ENCODE results near the gene RANBP3.
A peak's percentile ranks its signal among the peaks of the same experiment; 100 is the strongest.

The RANBP3 gene

GRCh38 chr19:5916181-5916708 is 61.7 kb downstream of the RANBP3 start (continued):
- no peak for TF ChIP-seq TSHZ2 (CRISPR knock-in tag; IDR thresholded peaks at IDR 0.05)
- no peak for TF ChIP-seq CSDC2 (CRISPR knock-in tag; IDR thresholded peaks at IDR 0.05)
- TF ChIP-seq ZNF70 (CRISPR knock-in tag; IDR thresholded peaks at IDR 0.05): no peak
- no peak for TF ChIP-seq ZFP3 (CRISPR knock-in tag; IDR thresholded peaks at IDR 0.05)
- TF ChIP-seq ISL1 (CRISPR knock-in tag; IDR thresholded peaks at IDR 0.05): no peak
- TF ChIP-seq SNAI2 (CRISPR knock-in tag; IDR thresholded peaks at IDR 0.05): no peak
- TF ChIP-seq TCF4 (CRISPR knock-in tag; IDR thresholded peaks at IDR 0.05; ENCODE audit: borderline replicate concordance): no peak

GRCh38 chr19:5915782-5916165 is 62.2 kb downstream of the RANBP3 start:
- ATAC-seq: no peak

GRCh38 chr19:5914946-5915781 is 62.8 kb downstream of the RANBP3 start:
- TF ChIP-seq ZNF70 (CRISPR knock-in tag; IDR thresholded peaks at IDR 0.05): no peak
- TF ChIP-seq TCF4 (CRISPR knock-in tag; IDR thresholded peaks at IDR 0.05; ENCODE audit: borderline replicate concordance): no peak
- ATAC-seq: no peak

More at GRCh38 chr19:5915782-5916165, 62.2 kb downstream of the RANBP3 start:
- TF ChIP-seq ZFP30 (CRISPR knock-in tag; IDR thresholded peaks at IDR 0.05) (no peak), CREB5 (CRISPR knock-in tag; IDR thresholded peaks at IDR 0.05; ENCODE audit: low read depth) (no peak), CSDC2 (CRISPR knock-in tag; IDR thresholded peaks at IDR 0.05) (no peak), ESRRG (CRISPR knock-in tag; IDR thresholded peaks at IDR 0.05) (no peak), PATZ1 (CRISPR knock-in tag; IDR thresholded peaks at IDR 0.05; ENCODE audit: borderline replicate concordance) (no peak), ZNF565 (CRISPR knock-in tag; conservative IDR thresholded peaks at IDR 0.05; ENCODE audit: low read depth) (no peak), OSR1 (CRISPR knock-in tag; IDR thresholded peaks at IDR 0.05) (no peak), RARB (CRISPR knock-in tag; IDR thresholded peaks at IDR 0.05) (no peak), CSRNP3 (CRISPR knock-in tag; IDR thresholded peaks at IDR 0.05) (no peak), TOX (CRISPR knock-in tag; IDR thresholded peaks at IDR 0.05; ENCODE audit: borderline replicate concordance) (no peak), ISL1 (CRISPR knock-in tag; IDR thresholded peaks at IDR 0.05) (no peak), ZC3H10 (CRISPR knock-in tag; IDR thresholded peaks at IDR 0.05) (no peak), PPARA (CRISPR knock-in tag; IDR thresholded peaks at IDR 0.05; ENCODE audit: borderline replicate concordance) (no peak)

GRCh38 chr19:5914358-5914774 is 63.6 kb downstream of the RANBP3 start:
- ATAC-seq: peak; percentile 10

More at GRCh38 chr19:5914358-5914774, 63.6 kb downstream of the RANBP3 start:
- TF ChIP-seq TCF4 (CRISPR knock-in tag; IDR thresholded peaks at IDR 0.05; ENCODE audit: borderline replicate concordance): no peak
- no peak for TF ChIP-seq POU6F1 (CRISPR knock-in tag; IDR thresholded peaks at IDR 0.05; ENCODE audit: borderline replicate concordance, low read depth)
- TF ChIP-seq ZFP30 (CRISPR knock-in tag; IDR thresholded peaks at IDR 0.05): no peak
- TF ChIP-seq CREB5 (CRISPR knock-in tag; IDR thresholded peaks at IDR 0.05; ENCODE audit: low read depth): no peak
- TF ChIP-seq TOX (CRISPR knock-in tag; IDR thresholded peaks at IDR 0.05; ENCODE audit: borderline replicate concordance): no peak
- no peak for TF ChIP-seq CSRNP3 (CRISPR knock-in tag; IDR thresholded peaks at IDR 0.05)
- TF ChIP-seq OSR1 (CRISPR knock-in tag; IDR thresholded peaks at IDR 0.05): no peak
- TF ChIP-seq PATZ1 (CRISPR knock-in tag; IDR thresholded peaks at IDR 0.05; ENCODE audit: borderline replicate concordance): no peak
- TF ChIP-seq BACH2 (CRISPR knock-in tag; IDR thresholded peaks at IDR 0.05; ENCODE audit: borderline replicate concordance): no peak

Data from SK-N-SH treated with all-trans-retinoic acid at 6 μM for 48 hours (cell line).